HG02798 (cell line): ENCODE results near the gene TYK2.

Experiments
- ATAC-seq: cut with Tn5 transposase; IDR thresholded peaks from one replicate; pipeline ENCODE4 v1.9.1; 2021; ENCODE audit warnings: mild to moderate bottlenecking; ENCODE audit not compliant: unreplicated experiment, poor library complexity

TYK2 gene

GRCh38 chr19:10317045-10317856 lies 63.1 kb downstream of the TYK2 start:
- ATAC-seq: no peak

DNA sequence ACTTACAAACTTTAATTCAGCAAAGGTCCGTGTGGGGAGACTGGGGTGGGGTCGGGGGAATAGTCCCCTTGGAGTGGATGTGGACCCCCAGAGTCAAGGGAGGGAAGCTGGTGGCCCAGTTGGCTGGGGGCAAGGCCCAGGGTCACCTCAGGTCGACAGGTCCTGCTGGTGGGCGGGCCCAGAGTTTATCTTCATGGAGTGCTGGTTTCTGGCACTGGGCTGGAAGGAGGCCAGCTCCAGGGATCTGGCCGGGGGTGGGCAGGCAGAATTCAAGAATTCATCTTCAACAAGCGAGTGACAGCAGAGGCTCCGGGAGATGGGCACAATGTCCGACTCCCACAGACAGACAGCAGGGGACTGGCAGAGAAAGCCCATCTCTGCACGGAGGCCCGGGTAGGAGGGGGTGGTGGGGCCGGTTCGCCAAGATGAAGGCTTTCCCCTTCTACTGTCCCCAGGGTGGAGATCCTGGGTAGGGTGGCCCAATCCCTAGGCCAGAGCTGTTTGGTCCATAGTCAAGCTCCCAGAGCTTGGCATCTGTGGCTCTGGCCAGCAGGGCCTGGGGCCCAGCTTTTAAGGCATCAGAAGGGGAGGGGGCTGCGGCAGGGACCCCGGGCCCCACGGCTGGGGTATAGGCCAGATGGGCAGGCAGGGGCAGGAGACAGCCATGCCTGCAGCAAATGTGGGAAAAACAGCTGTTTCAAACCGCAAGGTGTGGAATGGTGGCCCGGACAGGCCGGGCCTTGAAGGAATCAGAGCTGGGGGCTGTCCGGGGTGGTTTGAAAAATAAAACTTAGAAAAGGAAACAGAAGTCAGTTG lies 63.9 kb downstream of the TYK2 start:
- peak; percentile 6 for ATAC-seq

GRCh38 chr19:10315335-10316214 lies 64.8 kb downstream of the TYK2 start, which contains the start of gene FDX2:
FDX2 (minus strand) TSS chr19:10316015; CDS start chr19:10315996, 19 bp downstream.
- ATAC-seq: peak; percentile 77

GRCh38 chr19:10309423-10309822 lies 70.9 kb downstream of the TYK2 start, which contains the start of gene ZGLP1:
ZGLP1 (minus strand) TSS chr19:10309815.
- ATAC-seq: no peak

DNA sequence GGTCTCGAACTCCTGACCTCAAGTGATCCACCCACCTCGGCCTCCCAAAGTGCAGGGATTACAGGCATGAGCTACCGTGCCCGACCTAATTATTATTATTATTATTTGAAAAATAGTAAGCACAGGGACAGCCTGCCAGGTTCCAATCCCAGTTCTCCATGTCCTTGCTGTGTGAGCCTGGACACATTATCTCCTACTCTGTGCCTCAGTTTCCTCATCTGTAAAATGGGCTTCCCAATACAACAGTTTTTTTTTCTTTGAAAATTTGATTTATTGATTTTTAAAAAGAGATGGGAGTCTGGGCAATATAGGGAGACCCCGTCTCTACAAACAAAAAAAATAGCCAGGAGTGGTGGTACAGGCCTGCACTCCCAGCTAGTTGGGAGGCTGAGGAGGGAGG lies 74.0 kb downstream of the TYK2 start:
- ATAC-seq: no peak

DNA sequence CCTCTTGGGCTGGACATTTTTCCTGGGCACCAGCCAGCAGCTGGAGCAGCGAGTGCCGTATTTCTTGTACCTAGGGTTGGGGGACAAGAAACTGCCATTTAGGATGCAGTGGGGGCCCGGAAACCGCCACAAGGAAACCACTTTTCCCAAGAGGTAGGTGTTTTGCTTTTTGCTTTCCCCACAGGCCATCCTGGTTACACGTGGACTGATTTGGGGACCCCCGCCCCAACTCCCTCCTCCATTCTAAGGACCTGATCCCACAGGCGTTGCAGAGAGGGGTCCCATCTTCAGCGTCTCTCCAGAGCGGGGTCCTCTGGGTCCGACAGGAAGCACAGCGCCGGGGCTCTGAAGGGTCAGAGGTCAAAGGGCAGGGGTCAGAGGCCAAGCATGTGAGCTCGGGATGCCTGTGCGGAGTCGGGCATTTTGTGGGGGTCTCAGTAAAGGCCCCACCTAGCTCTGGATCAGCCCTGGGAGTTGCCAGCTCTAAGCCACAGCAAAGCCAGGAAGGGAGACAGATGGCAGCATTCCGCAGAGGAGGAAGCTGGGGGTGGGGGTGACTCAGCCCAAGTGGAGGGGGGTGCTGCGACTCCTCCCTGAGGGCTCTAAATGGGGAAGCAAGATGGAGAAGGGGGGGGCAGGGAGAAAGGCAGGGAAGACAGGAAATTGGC lies 75.1 kb downstream of the TYK2 start:
- ATAC-seq: no peak
